Measurements from ENCODE around the gene CDC42EP4.

GRCh38 chr17:73291260-73291801 is 20.5 kb downstream of the CDC42EP4 start:
- TF ChIP-seq CTCF (IDR thresholded peaks at IDR 0.05) (no peak), POLR2A (IDR thresholded peaks at IDR 0.05) (no peak)
